CD4-positive, alpha-beta T cell treated with Interleukin-17A for 1 hour (primary cell): Measurements from ENCODE around the gene LAMA2.

Experiments
- DNase-seq: peaks from one replicate; pipeline ENCODE4 v3.0.0-alpha.2; 2020

LAMA2 gene

DNA sequence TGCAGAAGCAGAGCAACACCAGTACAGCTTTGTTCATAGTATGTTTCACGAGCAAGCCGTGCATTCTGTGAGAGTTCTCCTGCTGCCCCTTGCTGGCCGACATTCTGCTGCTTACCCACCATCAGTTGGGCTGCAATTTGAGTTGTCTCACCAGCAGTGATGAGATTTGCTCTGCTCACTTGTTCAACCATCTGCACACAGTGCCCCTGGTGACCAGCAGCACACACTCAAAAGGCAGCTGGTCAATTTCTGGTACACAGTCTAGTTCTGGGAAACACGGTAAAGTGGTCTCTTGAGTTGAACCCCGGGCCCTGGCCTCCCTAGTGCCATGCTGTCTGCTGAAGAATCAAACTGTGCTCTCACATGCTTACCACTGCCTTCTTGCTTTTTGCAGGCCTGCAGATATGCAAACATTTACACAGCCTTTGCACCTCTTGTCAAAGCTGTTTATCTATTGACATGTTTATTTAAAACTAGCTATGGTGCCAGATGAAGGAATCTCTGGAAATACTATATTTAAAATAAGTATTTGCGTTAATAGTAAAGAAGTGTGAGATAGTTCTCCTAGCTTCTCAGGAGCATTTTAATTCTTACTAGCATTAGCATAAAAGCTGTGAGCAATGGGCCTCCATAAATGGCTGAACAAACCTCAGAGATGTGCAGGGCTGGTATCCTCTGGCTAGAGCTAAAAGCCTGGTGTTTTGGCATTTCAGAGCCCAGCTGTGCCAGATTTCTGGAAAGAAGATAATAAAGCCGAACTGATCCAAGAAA is 592.7 kb downstream of the LAMA2 start:
- DNase-seq, result no peak

DNA sequence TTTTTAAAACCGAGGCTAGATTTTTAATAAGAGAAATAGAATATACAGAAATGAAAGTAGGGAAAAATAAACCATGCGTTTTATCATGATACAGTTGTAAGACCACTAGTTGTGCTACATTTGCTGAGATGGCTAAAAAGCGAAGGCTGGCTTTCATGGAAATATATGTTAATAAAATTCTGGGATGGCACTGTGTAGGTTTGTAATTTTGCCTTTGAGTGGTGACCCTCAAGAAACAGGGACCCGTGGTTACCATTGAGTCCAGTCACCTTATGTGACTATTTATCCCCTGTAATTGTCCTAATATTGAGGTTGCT is 593.3 kb downstream of the LAMA2 start:
- DNase-seq, result no peak

DNA sequence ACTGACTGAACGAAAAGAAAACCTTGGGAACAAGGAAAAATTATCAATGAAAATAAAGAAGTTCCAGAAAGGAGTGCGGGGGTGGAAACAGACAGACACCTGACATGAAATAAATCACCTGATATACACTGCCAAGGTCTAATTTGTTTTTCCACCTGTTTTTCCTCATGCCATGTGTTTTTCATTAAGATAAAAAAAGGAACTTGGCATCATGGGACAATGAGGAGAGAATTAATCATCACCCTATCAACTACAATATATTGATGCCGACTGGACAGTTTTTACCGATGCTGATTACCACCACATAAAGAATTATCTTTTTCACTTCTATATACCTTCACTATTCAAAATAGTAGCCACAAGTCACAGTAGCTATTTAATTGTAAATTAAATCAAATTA is 593.9 kb downstream of the LAMA2 start:
- DNase-seq, result no peak

DNA sequence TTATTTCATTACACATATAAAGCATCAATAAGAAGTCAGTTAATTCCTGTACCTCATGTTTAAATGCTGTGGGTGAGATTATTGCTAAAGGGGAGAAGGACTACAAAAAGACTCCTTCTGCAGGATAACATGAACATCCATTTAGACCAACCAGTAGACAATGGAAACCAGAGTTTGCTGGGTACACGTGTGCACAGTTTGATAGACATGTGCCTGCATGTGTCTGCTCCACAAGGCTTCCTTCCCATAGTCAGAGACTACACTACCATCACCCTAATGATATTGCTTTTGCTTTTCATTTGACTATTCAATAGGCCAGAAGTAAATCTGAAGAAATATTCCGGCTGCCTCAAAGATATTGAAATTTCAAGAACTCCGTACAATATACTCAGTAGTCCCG is 595.4 kb downstream of the LAMA2 start:
- no peak for DNase-seq

DNA sequence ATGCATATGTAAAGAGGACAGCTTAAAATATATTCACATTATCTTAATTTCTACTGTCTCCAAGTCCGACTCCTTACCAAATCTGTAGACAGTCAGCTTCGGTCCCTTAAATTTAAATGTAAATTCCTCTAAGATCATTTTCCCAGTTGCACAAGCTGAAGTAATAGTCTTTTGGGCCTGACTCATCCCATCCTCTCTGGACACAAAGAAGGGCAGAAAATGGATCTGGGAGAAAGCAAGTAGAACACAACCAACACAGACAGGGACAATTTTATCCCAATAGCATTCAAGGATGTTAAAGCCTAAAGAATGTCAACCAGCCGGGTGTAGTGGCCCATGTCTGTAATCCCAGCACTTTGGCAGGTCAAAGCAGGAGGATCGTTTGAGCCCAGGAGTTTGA is 598.8 kb downstream of the LAMA2 start:
- no peak for DNase-seq

DNA sequence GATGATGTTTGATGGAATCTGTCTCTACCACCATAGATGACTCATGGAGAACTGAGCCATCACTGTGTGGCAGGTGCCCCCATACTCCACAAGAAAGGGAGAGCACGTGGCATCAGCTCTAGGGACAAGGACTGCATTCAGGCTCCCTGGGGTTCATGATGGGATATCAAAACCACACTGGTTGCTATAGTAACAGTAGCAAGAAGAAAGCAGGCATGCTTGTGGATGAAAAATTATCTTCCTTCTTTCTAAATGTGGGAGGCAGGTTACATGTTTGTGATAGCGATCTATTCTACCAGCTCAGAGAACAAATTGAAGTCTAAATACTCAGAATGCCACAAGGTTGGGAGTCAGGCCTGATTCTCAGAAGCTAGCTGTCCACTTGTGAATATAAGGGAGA is 602.8 kb downstream of the LAMA2 start:
- no peak for DNase-seq

DNA sequence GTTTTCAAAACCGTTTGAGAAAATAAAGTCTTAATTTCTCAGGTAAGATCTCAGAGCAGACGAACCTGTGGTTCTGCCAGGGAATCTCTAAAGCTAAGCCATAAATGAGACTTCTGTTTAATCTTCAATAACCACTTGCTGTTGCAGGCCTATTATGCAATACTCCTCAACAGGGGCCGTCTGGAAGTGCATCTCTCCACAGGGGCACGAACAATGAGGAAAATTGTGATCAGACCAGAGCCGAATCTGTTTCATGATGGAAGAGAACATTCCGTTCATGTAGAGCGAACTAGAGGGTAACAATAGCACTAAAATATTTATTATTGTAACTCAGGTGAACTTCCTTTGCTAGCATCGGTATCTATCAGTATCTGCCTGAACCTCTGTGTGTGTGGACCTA is 603.4 kb downstream of the LAMA2 start:
- no peak for DNase-seq

DNA sequence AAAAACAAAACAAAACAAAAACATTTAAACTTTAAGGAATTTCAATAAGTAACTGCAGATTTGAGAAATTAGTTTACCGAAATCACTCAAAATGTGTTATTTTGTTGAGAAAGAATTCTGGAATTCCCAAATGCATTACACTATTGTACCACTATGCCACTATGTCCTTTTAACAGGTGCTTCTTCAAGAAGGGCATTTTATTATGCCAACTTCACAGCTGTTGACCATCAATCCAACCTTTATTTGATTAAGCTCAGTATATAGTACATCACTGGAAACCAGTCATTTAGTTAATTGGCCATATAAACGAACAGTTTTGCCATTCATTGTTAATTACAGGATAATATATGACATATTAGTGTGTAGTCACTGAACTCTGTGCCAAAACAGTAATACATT is 605.4 kb downstream of the LAMA2 start:
- DNase-seq, result no peak

DNA sequence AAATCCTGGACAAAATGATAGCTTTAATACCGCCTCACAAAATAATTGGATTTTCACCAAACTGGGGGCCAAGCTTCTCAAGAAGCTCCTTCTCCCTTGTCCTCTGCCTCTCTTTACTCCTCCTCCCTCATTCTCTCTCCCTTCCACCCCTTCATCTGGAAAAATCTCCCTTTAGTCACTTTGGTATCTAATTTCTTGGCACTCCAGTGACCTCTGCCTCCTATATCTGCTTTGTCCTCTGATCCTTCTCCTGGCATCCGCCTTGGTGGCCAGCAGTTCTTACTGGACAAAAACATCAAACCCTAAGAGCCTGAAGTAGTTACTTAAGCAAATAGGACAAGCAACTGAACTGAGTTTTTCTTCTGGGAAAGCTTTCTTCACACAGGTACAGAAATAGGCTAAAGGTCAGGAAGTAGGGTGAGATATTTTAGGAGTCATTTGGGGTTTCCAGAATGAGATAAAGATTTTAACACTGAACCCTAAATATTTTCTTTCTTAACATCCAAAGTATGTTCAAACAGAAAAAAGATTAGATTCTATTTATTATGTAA is 606.4 kb downstream of the LAMA2 start:
- DNase-seq, result no peak

DNA sequence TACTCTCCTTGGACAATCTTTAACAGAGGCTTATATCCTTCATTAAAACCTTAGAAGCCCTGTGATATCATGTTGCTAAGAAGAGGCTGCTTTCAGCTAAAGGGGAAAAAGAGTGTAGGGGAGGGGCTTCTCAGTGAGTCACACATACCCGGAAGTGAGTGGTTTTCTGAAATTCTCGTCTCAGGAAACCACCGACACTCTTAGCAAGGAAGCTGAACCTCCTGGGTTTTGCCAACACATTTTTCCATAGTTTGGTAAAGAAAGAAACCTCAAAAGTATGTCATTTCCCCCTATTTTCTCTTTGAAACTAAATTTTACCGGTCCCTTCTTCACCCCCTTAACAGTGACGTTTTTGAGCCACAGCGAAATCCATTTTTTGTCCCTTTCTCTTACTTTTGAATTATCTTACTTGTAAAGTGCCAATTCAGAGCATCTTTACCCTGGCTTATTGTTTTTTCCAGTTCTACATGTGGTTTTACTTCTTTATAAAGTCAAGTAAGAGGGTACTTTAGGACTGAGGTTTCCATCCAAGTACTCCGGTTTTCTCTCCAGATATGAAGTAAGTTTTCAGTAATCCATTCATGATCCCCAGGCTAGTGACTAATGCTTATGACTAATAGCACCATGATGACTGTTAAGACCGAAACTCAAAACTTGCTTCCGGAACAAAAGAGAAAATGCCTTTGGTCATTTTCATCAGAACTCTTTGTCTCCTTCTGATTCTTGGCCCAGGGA is 607.8 kb downstream of the LAMA2 start:
- DNase-seq, result peak; percentile 88

DNA sequence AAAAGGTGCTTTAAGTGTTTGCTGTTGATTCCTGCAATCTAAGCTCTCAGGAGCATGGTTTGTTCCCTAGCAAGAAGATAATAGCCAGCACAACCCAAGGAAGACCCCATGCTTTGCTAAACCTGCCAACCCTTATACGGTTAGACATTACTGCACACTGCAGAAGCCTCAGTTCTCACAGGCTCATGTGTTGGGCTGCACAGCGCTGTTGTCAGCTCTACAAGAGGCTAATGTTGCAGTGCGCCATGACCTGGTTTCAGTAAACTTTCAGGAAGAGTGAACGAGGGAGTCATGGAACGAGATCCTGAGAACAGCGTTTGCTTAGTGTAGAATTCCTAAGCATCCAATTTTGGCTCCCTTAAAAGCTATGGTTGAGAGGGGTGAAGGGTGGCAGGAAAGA is 608.5 kb downstream of the LAMA2 start:
- no peak for DNase-seq

DNA sequence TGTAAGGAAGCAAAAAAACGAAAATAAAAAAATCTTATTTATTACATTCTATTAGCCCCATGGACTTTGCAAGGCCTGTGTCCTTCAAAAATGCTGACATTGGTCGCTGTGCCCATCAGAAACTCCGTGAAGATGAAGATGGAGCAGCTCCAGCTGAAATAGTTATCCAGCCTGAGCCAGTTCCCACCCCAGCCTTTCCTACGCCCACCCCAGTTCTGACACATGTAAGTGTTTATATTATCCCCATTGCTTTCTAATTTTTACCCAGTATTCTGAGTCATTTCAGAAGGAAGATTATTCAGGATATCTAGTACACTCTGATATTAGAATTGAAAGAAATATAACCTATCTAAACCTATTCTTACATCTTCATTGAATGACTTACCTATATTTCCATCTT is 609.3 kb downstream of the LAMA2 start:
- DNase-seq, result no peak

DNA sequence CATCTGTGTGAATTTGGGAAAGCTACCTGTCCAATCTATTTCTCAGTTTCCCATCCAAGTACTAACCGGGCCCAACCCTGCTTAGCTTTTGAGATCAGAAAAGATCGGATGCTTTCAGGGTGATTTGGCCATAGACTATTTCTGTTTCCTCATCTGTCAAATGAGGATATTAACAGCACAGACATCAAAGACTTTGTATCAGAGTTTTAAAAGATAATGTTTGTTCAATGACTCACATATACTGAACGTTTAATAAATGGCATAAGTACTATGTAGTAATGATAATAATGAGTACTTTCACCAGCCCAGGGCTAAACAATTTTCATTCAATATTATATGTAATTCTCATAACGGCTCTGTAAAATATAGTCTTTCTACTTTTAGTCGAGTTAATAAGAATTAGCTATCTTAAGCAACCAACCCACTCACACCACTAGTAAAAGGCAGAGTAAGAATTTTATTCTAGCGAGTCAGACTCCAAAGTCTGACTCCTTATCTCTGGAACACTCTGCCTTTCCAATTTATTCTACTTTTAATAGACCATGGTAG is 610.5 kb downstream of the LAMA2 start:
- DNase-seq, result no peak

DNA sequence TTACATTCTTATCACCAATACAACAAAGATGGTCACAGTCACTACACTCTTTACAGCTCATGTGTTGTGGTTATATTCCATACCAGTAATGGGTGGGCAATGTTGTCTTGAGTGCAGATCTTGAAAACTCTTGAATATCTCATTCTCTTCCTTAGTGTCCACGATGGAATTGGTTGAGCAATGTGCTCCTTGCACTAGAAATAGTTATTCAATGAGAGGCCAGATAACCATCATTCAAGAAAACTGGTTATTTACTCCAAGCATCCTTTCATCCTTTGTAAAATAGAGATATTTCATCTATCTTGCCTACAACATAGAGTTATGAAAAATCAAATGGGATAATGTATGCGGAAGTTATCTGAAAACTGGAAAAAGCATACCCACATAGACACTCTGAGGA is 611.2 kb downstream of the LAMA2 start:
- DNase-seq, result no peak

DNA sequence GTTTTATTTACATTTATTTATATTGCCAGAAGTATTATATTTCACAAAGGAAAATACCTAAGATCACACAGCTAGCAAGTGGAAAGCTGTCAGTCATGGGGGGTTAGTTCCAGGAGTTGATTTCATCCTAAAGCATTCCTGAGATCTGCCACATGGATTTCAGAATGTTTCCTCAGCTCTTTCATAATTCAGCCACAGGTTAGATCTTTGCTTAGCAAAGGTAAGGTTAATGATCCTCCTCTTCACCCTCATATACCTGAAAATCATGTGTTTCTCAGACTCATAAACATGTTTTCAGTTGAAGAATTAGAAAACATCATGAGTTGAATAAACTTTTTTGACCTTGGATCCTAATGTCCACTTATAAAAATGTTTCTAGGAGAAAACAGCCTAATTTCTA is 611.6 kb downstream of the LAMA2 start:
- no peak for DNase-seq

DNA sequence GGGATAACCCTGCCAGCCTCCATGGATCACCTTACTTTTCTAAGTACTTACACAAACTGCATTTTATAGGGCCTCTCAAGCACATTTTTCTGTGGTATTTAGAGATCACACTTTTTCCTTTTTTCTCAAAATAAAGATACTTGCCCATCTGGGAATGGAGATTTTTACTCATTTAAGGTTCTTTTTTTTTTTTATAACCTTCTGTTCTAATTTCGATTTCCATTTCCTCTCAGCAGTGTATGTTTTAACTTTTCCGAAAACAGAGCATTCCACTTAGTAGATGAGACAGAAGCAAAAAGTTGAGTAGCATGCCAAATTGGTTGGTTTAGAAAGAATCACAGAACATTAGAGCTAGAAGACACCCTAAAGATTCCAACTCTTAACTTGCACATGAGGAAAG is 612.7 kb downstream of the LAMA2 start:
- no peak for DNase-seq

DNA sequence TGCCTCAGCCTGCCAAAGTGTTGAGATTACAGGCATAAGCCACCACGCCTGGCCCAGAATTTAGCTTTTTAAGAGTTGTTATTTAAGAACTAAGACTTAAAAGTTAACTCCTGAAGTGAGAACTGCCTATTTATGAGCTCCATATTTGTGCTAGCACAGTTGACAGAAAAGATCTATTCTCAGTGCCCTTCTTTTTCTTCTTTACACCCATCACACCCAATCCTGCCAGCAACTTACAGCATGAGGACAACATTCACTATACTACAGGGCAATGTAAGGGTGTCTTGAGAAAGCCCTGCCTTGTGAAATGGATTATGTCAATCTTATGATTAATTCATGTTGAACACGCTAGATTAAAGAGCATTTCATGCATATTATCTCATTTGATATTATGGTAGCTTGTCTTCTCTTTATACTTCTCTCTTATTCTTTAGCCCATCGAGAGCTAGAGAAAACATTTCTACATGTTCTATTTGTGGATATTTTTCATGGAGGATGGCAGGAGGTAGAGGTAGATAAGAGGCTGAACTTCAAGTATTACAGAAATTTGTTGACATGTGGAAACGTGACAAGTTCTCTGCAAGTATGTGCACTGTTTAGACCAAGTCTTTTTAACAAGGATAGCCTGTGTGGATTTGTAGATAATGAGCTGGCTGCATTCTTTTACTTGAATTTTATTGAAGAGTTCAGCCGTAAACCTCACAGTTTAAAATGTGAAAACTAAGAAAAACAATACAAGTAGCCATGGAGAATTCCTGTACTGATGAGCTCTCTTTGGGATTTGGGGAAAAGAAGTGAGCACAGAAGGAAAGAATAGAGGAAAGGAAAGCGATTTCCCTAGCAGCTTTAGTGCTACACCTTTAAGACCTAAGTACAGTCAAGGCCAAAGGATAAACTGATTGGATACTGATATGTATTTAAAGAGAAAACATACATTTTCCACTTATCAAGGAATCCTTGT is 614.8 kb downstream of the LAMA2 start:
- DNase-seq, result no peak

DNA sequence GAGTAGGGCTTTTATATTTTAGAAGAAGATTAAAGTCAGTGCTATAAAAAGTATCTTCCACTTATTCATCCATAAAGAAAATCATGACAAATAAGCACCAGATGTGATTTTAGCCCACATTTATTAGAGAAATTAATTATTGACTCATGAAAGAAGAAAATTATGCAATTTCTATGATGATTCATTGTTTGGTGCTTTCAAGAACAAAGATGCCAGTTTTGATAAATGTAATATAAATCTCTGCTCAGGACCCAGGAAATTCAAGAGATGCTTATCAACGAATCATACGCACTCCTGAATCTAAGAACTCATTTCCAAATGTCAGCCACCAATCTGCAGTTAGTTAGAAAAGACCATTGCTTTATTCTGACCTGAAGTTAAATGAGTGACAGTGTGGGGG is 615.6 kb downstream of the LAMA2 start:
- DNase-seq, result no peak

DNA sequence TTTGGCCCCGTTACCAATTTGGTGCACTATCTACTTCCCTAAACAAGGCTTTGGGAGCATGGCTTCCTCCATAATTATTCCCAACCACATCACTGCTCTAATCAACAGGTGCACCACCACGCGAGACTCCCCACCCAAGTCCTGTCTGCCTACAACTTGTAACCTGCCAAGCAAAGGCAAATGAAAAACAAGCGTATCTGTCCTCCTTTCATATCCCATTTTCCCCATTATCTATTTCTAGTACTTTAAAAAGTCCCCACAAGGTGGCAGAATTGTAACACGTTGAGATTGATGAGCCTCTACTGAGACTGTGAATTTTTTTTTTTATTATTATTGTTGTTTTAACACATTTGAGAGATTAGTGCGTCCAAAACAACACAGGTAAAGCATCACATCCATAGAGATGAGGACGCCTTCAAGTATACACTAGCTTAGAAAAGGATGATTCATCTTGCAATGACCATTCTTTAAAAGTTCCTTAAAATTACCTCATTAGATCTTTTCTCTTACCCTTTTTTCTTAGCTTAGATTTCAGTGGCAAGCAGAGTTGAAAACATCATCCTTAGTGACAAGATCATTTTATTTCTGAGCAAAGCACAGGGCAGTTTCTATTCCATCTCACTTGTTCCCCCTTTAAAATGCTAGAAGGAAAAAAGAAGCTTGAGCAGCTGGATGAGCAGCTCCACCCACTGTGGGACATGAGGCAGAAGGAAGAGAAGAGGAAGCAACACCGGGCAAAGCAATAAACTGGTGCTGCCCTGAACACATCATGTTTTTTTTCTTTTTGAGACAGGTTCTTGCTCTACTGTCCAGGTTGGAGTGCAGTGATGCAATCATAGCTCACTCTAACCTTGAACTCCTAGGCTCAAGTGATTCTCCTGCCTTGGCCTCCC is 616.3 kb downstream of the LAMA2 start:
- peak; percentile 74 for DNase-seq

DNA sequence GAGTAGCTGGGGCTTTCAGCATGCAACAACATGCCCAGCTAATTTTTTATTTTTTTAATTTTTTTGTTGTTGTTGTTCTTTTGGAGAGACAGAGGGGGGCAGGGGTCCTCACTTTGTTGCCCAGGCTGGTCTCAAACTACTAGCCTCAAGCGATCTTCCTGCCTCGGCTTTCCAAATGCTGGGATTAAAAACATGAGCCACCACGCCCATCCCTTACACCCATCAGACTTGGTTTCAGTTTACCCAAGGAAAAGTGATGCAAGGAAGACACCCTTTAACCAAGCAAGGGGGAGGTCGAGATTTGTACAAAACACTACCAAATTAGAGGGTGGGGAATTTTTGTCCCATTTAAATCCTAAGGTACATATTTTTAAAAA is 616.9 kb downstream of the LAMA2 start:
- DNase-seq, result no peak

DNA sequence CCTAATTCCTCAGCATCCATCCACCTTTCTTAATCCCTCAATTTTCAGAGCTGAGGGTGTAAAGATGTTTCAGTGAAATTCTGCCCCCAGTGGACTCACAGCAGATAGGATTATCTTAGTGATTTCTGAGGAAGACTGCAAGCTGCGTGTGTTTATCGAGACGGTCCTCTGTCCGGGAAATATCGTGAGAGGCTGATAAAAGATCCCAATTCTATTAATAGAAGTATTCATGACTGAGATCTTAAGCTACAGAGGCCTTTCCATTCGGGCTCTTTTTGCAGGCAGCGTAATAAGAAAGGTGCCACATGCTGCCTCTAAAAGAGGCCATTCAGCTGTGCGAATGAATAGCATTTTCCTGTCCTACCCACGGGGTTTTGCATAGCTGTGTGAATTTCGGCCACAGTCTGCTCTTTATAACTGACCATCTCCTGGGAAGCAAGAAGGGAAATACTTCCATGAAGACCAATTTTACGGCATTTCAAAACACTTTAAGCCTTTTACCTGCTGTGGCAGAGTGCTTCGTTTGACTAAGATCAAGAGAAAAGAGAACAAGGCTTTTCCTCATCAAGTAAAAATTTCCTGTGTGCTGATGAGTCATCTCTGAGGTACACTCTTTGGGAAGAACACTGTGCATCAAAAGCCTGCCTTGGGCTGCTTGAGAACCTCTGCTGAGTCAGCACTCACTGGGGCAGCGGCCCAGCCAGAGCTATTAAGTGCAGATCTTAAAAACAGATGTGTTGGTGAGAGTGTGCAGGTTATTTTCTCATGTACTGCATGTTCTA is 618.2 kb downstream of the LAMA2 start:
- peak; percentile 3 for DNase-seq
